GM12878 (cell line): ENCODE results near the gene TRAF3.

ENCODE experiments used
- PBX3 ChIP-seq: IDR thresholded peaks from 2 replicates; pipeline ENCODE4 v1.6.1; 2011; ENCODE audit warnings: mild to moderate bottlenecking, low read depth, low read length, moderate library complexity; ENCODE audit not compliant: insufficient replicate concordance
- SUZ12 ChIP-seq: fragments of 200-600 bp; sonication (generic); IDR thresholded peaks from one replicate; pipeline ENCODE4 v1.6.1; 2018; ENCODE audit warnings: antibody characterized with exemption, mild to moderate bottlenecking; ENCODE audit not compliant: unreplicated experiment
- YBX1 ChIP-seq: fragments of 450-650 bp; IDR thresholded peaks from 2 replicates; pipeline ENCODE4 v1.6.1; 2016; ENCODE audit warnings: antibody characterized with exemption
- TF ChIP-seq, protein P1 (sequence below), 3 experiments: IDR thresholded peaks in 2 of 3; conservative IDR thresholded peaks in 1 of 3; 2 replicates each; pipeline ENCODE4 v1.5.1; 2011; ENCODE audit warnings: low read depth in 3 of 3, low read length in 3 of 3, mild to moderate bottlenecking in 3 of 3, control low read depth in 2 of 3, moderate library complexity in 2 of 3, inconsistent platforms in 1 of 3, mixed read lengths in 1 of 3; ENCODE audit not compliant: control insufficient read depth in 2 of 3, insufficient read depth in 1 of 3; ENCODE audit errors: extremely low read depth in 1 of 3
- TF ChIP-seq, protein P2 (sequence below): fragments of 450-650 bp; conservative IDR thresholded peaks from 2 replicates; pipeline ENCODE4 v1.6.1; 2017; ENCODE audit warnings: mild to moderate bottlenecking, moderate library complexity

DNA sequence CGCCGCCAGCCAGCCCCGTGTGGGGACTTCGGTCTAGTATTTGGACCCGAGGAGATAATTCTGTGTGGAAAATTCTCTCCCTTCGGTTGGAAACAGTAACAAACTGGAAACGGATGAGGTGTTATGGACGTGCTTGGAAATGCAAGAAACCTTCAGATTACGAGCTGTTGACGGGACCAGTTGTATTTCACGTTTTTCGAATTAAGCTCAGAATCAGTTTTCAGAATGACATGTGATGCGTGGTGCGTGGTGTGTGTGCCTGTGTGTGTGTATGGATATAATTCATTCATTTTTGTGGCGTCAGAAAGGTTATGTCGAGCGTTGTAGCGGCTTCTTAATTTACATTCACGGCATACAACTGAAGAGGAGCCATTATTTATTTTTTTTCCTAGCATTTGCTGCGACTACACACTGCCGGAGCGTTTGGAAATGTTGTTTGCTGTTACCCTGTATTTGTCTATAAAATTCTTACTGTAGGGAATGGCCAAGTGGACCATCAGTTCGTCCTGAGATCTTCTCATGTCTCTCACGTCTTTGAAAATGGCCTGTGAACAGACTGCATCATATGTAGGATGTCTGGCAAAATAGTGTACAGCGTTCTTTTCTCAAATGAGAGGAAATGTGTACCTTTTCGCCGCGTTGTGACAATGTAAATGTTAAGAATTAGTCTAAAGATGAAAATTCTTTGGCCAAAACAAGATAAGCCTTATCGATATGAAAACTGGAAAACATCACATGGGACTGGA lies 1.3 kb downstream of the TRAF3 start:
- TF ChIP-seq YBX1, result no peak
- TF ChIP-seq, protein P1, sequence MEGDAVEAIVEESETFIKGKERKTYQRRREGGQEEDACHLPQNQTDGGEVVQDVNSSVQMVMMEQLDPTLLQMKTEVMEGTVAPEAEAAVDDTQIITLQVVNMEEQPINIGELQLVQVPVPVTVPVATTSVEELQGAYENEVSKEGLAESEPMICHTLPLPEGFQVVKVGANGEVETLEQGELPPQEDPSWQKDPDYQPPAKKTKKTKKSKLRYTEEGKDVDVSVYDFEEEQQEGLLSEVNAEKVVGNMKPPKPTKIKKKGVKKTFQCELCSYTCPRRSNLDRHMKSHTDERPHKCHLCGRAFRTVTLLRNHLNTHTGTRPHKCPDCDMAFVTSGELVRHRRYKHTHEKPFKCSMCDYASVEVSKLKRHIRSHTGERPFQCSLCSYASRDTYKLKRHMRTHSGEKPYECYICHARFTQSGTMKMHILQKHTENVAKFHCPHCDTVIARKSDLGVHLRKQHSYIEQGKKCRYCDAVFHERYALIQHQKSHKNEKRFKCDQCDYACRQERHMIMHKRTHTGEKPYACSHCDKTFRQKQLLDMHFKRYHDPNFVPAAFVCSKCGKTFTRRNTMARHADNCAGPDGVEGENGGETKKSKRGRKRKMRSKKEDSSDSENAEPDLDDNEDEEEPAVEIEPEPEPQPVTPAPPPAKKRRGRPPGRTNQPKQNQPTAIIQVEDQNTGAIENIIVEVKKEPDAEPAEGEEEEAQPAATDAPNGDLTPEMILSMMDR (IDR thresholded peaks at IDR 0.05 in 2 of 3, conservative IDR thresholded peaks at IDR 0.05 in 1 of 3; ENCODE audit: control insufficient read depth in 2 of 3, extremely low read depth in 1 of 3, insufficient read depth in 1 of 3, low read depth in 3 of 3, low read length in 3 of 3), result no peak
- TF ChIP-seq SUZ12, result no peak
- TF ChIP-seq, protein P2, sequence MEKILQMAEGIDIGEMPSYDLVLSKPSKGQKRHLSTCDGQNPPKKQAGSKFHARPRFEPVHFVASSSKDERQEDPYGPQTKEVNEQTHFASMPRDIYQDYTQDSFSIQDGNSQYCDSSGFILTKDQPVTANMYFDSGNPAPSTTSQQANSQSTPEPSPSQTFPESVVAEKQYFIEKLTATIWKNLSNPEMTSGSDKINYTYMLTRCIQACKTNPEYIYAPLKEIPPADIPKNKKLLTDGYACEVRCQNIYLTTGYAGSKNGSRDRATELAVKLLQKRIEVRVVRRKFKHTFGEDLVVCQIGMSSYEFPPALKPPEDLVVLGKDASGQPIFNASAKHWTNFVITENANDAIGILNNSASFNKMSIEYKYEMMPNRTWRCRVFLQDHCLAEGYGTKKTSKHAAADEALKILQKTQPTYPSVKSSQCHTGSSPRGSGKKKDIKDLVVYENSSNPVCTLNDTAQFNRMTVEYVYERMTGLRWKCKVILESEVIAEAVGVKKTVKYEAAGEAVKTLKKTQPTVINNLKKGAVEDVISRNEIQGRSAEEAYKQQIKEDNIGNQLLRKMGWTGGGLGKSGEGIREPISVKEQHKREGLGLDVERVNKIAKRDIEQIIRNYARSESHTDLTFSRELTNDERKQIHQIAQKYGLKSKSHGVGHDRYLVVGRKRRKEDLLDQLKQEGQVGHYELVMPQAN, result no peak; the same call in 1 of the 2 replicates
- TF ChIP-seq PBX3, result no peak
